LHCN-M2 (cell line): ENCODE measurements around the gene CA10. TPM values are rescaled to one million over a fixed set of nuclear protein-coding genes. Genes with fewer than 3 reads are reported as not detected.
A peak's percentile ranks its signal among the peaks of the same experiment; 100 is the strongest.

Source experiments
- DNase-seq: peaks from one replicate; pipeline ENCODE4 v3.0.0-alpha.2; 2012; ENCODE audit warnings: low read depth
- total RNA-seq: library from RNA; depleted of rRNA; stranded (reverse); fragments of >200 nt; gene quantifications from 2 replicates; pipeline ENCODE4 v1.2.3, GENCODE V29; 2014

Gene CA10
- total RNA-seq, 1 experiment from 2014 or later: not detected

- DNase-seq: no peak
Measured at GRCh38 chr17:51876986-51877385, 281.5 kb downstream of the CA10 start.

- DNase-seq: no peak
Measured at GRCh38 chr17:51873302-51873701, 285.2 kb downstream of the CA10 start.

GRCh38 chr17:51869387-51869786 lies 289.1 kb downstream of the CA10 start:
- peak; percentile 5 for DNase-seq

GRCh38 chr17:51860954-51861561 lies 297.5 kb downstream of the CA10 start:
- DNase-seq: peak; percentile 21

GRCh38 chr17:51857052-51857597 lies 301.4 kb downstream of the CA10 start:
- no peak for DNase-seq

- no peak for DNase-seq
Measured at GRCh38 chr17:51855806-51856205, 302.7 kb downstream of the CA10 start.

- DNase-seq: no peak
Measured at GRCh38 chr17:51853857-51854256, 304.7 kb downstream of the CA10 start.

GRCh38 chr17:51852603-51853002 lies 305.9 kb downstream of the CA10 start:
- no peak for DNase-seq

GRCh38 chr17:51850201-51850600 lies 308.3 kb downstream of the CA10 start:
- no peak for DNase-seq

GRCh38 chr17:51848451-51848850 lies 310.1 kb downstream of the CA10 start:
- DNase-seq: no peak

GRCh38 chr17:51846566-51846965 lies 311.9 kb downstream of the CA10 start:
- no peak for DNase-seq

- DNase-seq: no peak
Measured at GRCh38 chr17:51845776-51846175, 312.7 kb downstream of the CA10 start.

- DNase-seq: no peak
Measured at GRCh38 chr17:51842763-51843162, 315.8 kb downstream of the CA10 start.

GRCh38 chr17:51841669-51842068 lies 316.8 kb downstream of the CA10 start:
- no peak for DNase-seq

- DNase-seq: no peak
Measured at GRCh38 chr17:51840688-51841087, 317.8 kb downstream of the CA10 start.

GRCh38 chr17:51833620-51834019 lies 324.9 kb downstream of the CA10 start:
- DNase-seq: no peak

GRCh38 chr17:51833045-51833444 lies 325.5 kb downstream of the CA10 start:
- DNase-seq: no peak

- DNase-seq: no peak
Measured at GRCh38 chr17:51830886-51831285, 327.6 kb downstream of the CA10 start.

GRCh38 chr17:51830451-51830850 lies 328.1 kb downstream of the CA10 start:
- no peak for DNase-seq

- DNase-seq: no peak
Measured at GRCh38 chr17:51828901-51829300, 329.6 kb downstream of the CA10 start.

- no peak for DNase-seq
Measured at GRCh38 chr17:51827140-51827539, 331.4 kb downstream of the CA10 start.

- DNase-seq: no peak
Measured at GRCh38 chr17:51820766-51821165, 337.7 kb downstream of the CA10 start.

- DNase-seq: no peak
Measured at GRCh38 chr17:51820252-51820651, 338.3 kb downstream of the CA10 start.
